Testis (tissue), 2 donors: Measurements from ENCODE around the gene ADORA1.

Experiments used
- CTCF ChIP-seq, 3 experiments: fragments of 450-650 bp in 2 of 3; fragments of 200-600 bp in 1 of 3; sonication (generic) in 1 of 3; IDR thresholded peaks; one replicate each; pipeline ENCODE4 v1.5.1; 2016 to 2019; ENCODE audit warnings: antibody characterized with exemption in 3 of 3, mild to moderate bottlenecking in 2 of 3, moderate library complexity in 1 of 3
- POLR2A ChIP-seq: fragments of 450-650 bp; IDR thresholded peaks from one replicate; pipeline ENCODE4 v1.6.1; 2017; ENCODE audit warnings: antibody characterized with exemption, mild to moderate bottlenecking, moderate library complexity

- TF ChIP-seq CTCF (IDR thresholded peaks at IDR 0.05) (no peak), POLR2A (no peak)
Observed at GRCh38 chr1:203158423-203158822, 30.9 kb downstream of the ADORA1 start.
